ENCODE results near the gene ERICH4.

Gene ERICH4

GRCh38 chr19:41424335-41425173 is 18.4 kb upstream of the ERICH4 start:
- TF ChIP-seq CTCF (IDR thresholded peaks at IDR 0.05; ENCODE audit: unreplicated experiment in 3 of 3), result no peak
- H3K27ac Mint-ChIP-seq, result no peak overlapping the region
- peaks cover 29% of the 10 kb centered on the region for H3K36me3 Mint-ChIP-seq (ENCODE audit: low read depth)
- no peaks in the 10 kb centered on the region for H3K9me3 Mint-ChIP-seq
- H3K4me1 Mint-ChIP-seq, result peaks cover 23% of the 10 kb centered on the region
- H3K4me3 Mint-ChIP-seq, result no peak overlapping the region
- H3K27me3 Mint-ChIP-seq (ENCODE audit: low read depth), result no peaks in the 10 kb centered on the region

GRCh38 chr19:41425174-41426115 is 17.5 kb upstream of the ERICH4 start:
- Mint-ChIP-seq H3K4me1 (peaks cover 23% of the 10 kb centered on the region), H3K9me3 (no peaks in the 10 kb centered on the region), H3K4me3 (peak overlapping the region; percentile 58 to 82 (median 74)), H3K36me3 (ENCODE audit: low read depth) (peaks cover 22% of the 10 kb centered on the region), H3K27me3 (ENCODE audit: low read depth) (no peaks in the 10 kb centered on the region), H3K27ac (peak overlapping the region in 2 of 3 experiments; percentile 19 to 49)
- TF ChIP-seq CTCF (IDR thresholded peaks at IDR 0.05; ENCODE audit: unreplicated experiment in 3 of 3), result no peak

- Mint-ChIP-seq H3K9me3 (no peaks in the 10 kb centered on the region), H3K27ac (peak overlapping the region; percentile 19 to 70 (median 49)), H3K27me3 (ENCODE audit: low read depth) (no peaks in the 10 kb centered on the region), H3K4me3 (peak overlapping the region; percentile 82 to 84 (median 83)), H3K4me1 (peaks cover 23% of the 10 kb centered on the region), H3K36me3 (ENCODE audit: low read depth) (peaks cover 22% of the 10 kb centered on the region)
- TF ChIP-seq CTCF (IDR thresholded peaks at IDR 0.05; ENCODE audit: unreplicated experiment in 3 of 3), result no peak
Observed at GRCh38 chr19:41426116-41426841, 16.7 kb upstream of the ERICH4 start.

- H3K4me1 Mint-ChIP-seq, result peaks cover 28% of the 10 kb centered on the region
- TF ChIP-seq CTCF (IDR thresholded peaks at IDR 0.05; ENCODE audit: unreplicated experiment in 3 of 3), result no peak
- H3K27me3 Mint-ChIP-seq (ENCODE audit: low read depth), result no peaks in the 10 kb centered on the region
- peak within 1 kb of the TSS; percentile 70 to 89 (median 88) for H3K27ac Mint-ChIP-seq
- peak within 1 kb of the TSS; percentile 82 to 84 (median 83) for H3K4me3 Mint-ChIP-seq
- no peaks in the 10 kb centered on the region for H3K9me3 Mint-ChIP-seq
- H3K36me3 Mint-ChIP-seq (ENCODE audit: low read depth), result peaks cover 20% of the 10 kb centered on the region
Observed at GRCh38 chr19:41426952-41427646, 15.9 kb upstream of the ERICH4 start, which contains the start of gene B3GNT8. TSS of gene B3GNT8 (minus strand) at chr19:41427374. CDS start at chr19:41426778, 596 bp downstream.

Measured in nephron (organoid).